HG02970 (cell line): Measurements from ENCODE around the gene C1QC.

Experiments used
- ATAC-seq: cut with Tn5 transposase; IDR thresholded peaks from one replicate; pipeline ENCODE4 v1.9.1; 2021; ENCODE audit warnings: mild to moderate bottlenecking, moderate library complexity, moderate number of reproducible peaks; ENCODE audit not compliant: unreplicated experiment, low FRiP score

Gene C1QC

DNA sequence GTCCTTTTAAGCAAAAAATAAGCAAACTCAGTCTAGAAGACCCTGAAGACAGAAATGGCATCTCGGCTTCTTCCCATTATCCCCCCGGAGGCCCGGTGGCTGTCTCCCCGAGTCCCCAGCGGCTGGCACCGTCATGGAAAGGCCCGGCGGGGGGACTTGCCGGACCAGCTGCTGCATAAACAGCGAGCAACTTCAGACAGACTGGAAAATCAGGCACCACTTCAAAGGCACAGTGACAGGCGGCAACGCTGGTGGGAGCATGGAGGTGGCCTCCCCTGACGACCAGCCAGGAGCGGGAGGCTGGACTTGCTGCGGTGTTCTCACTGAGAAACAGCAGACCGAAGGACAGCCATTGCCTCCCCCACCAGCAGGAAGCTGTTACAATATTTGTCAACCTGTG is 25.4 kb upstream of the C1QC start:
- no peak for ATAC-seq

DNA sequence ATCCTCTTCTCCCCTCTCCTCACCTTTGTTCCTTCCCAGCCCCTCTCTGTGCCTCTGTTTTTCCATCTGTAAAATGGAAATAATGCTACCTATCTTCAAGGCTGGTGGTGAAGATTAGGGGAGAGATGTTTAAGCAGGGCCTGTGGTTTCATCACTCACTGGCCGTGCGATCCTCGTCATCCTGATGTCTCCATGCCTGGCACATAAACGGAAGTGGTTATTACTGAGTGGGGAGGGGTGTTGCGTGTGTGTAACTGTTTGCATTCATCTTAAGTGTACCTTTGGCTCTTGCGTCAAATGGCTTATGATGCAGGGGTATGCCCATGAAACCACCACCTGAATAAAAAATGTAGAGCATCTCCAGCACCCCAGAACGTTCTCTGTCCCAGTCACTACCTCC is 24.2 kb upstream of the C1QC start:
- no peak for ATAC-seq

DNA sequence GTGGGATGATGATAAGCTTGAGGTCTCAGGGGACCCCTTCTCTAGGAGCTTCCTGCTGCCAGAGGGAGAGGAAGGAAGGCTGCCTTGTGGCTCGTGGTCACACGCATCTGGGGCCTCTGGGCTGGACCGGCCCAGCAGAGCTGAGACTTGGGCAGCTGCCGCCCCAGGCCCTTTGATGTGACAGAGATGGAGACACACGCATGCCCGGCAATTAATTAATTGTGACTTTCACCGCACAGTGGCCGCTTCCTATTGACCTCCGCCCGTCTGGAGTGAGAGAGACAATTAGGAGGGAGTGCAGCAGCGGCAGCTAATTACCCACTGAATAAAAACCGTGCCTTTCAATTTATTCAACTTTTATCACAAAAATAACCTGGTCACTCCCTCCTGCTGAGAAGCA is 23.6 kb upstream of the C1QC start:
- no peak for ATAC-seq

DNA sequence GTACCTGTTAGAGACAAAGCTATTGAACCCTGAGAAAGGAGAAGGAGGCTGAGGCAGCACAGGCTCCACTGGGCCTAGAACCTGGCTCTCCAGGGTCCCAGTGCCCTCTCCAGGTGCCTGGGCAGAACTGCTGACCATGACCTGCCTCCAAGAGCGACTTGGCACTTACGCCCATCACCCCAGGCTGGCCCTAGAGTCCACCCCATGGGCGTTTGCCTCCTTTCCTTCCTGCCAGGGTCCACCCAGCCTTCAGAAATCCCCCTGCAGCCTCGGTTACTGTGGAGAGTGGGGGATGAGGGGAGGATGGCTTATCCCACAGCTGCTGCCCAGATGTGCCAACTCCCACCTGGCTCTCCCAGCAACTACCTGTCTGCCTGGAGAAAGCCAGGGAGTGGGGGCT is 21.7 kb upstream of the C1QC start:
- no peak for ATAC-seq

DNA sequence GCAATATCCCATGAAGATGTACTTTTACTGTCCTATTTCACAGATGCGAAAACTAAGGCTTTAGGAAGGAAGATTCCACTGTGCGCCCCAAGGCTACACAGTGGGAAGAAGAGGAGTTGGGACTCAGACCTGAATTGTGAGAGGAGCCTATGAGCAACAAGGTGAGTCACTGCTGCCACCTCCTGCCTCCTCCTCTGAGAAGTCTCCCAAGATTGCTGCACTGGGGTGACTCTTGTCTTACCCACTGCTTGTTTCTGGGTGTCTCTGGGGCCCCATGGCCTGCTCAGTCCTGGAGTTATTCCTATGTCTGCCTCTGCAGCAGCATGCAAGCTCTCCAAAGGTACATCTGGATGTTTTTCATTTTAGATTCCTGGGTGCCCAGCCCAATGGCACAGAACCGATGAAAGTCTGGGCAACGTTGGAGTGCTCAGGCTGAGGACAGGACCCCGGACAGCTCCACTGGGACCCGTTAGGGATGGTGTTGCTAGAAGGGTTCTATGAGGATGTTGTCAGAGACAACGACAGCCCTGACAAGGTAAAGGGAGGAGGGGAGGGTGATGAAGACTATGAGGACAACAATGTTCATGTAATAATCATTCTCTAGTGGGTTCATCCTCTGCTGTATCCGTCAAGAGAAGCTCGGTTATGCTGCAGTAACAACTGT is 18.0 kb upstream of the C1QC start:
- no peak for ATAC-seq

DNA sequence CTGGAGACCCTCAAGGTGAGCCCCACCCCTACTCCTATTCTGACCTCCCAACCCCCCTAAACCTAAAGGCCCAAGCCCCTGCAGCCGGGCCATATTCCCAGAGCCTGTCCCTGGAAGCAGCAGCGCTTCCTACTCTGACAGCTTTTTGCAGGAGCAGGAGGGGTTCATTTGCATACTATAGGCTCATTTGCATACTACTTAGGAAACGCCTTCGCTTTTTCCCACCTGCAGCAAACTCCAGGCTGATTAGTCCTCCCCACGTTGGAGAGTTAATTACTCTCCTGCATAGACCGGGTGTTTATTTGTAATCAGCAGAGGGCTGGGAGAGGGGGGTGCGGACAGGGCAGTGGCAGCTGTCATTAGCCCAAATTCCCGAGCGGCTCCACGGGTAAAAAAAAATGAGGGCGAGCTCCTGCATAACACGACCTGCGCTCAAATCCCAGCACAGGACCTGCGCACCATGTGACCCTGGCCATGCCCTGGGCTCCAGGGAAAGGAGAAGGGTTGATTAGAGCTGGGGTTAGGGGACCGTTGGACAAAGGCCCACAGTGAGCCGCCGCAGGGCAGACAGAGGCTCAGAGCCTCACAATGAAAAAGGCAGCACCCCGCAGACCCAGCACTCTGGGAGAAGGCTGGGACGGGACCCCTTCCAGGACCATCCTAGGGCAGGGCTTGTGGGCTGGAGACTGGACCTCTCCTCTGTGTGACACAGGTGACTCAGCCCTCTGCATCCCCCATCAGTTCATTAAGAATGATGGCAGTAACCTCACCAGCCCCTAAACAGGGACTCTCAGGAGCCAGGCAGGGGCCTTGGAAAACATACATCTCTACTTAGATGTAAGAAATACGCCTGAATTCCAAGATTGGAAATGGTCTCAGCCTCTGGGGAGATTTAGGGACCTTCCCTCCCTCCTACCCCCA is 16.9 kb upstream of the C1QC start:
- ATAC-seq, result no peak

DNA sequence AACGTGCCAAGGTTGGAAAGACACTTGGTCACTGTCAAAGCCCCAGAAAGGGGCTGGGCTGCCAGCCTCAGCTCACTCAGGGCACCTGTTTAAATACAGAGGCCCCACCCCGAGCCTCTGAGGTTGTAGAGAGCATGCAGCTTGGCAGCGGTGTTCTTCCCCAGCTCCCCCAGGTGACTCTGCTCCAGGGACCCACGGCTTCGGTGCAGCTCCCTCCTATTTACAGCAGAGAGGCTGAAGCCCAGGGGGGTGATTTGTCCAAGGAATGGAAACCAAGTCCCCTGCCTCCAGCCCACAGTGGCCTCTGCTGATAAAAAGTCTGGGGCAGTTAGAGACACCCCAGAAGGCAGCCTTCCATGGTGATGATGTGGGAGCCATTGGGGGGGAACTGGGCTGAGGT is 16.1 kb upstream of the C1QC start:
- ATAC-seq, result no peak

DNA sequence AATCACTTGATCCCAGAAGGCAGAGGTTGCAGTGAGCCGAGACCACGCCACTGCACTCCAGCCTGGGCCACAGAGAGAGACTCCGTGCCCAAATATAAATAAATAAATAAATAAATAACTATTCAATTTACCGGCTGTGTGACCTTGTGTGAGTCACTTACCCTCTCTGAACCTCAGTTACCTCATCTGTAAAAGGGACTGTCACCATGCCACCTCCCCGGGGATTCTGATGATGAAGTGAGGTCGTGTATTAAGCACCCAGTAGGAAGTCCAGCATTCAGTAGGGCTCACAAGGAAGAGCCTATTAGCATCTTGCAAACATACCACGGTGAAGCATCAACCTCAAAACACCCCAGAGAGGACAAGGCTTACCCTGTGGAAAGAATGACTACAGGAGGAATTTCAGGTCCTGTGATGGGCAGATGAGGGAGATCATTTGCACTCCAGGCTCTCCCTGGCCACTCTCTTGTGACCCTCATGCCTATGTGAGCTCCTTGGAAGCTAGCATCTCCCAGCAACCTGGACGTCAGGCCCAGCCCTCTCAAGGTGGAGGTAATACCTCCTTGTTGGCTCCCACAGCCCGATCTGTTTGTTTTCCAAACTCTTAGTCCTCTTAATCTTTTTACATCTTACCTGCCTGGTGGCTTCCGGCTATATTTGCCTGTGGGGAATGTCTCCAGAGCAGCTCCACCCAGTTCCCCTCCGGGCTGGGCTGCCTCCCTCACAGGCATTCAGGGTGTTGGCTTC is 14.6 kb upstream of the C1QC start:
- no peak for ATAC-seq

DNA sequence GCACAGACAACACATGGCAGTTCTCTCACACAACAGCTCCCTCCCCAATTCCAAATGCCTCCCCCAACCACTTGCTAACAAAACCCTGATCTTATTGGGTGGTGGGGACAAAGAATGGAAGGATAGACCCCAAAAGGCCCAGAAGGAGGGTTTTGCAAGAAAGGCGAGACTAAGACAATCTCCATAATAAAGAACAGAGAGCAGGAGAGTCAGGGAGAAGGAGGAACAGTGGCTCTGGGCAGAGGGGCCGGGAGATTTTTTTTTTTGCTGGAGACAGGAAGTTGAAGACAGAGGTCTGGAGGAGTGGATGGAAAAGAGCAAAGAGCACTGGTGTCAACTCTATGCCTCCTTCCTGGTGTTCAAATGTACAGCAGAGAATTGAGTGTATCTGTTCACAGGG is 13.5 kb upstream of the C1QC start:
- ATAC-seq, result no peak

DNA sequence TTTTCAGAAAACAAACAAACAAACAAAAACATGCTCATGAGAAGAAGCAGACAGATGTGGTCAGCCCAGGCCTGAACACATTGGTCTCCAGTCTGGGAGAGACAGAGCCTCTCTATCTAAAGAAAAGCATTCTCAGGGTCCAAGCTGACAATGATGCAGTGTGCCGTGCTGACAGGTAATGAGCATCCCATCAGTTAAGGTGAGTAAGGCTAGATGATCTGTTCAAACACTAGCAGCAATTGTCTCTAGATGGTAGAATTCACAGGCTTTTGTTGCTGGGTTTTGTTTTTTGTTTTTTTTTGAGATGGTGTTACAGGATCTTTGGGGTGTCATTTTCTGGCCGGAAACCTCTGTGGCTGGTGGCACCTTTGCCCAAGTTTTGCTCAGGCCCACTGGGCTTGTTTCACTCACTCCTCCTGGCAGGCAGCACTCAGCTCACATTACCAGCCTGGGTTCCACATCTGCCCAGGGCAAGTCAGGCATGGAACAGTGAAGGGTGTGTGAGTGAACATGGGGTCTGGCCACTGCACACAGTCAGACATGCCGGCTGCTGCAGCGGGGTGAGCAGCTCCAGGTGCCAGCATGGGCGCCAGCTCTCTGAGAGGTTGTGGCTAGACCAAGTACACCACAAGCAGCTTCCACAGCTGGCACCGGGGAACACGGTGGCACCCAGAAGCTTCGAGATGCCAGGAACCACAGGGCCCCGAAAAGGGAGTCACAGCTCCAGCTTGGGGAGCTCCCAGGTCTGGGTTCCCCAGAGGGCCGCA is 9.6 kb upstream of the C1QC start:
- ATAC-seq, result no peak

DNA sequence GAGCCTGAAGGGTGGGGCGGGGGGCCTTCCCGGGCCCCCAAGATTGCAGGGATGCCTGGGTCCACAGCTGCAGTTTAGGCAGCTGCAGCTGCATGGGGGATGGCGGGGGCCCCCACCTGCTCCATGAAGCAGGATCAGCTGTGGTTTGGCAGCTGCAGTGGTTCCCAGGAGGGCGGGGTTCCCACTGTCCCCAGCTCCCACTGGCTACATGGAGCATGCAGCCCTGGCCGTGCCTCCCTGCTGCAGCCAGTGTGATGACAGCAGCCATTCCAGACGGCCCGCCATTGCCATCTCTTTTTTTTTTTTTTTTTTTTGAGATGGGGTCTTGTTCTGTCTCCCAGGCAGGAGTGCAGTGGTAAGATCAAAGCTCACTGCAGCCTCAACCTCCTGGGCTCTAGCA is 8.0 kb upstream of the C1QC start:
- ATAC-seq, result no peak

DNA sequence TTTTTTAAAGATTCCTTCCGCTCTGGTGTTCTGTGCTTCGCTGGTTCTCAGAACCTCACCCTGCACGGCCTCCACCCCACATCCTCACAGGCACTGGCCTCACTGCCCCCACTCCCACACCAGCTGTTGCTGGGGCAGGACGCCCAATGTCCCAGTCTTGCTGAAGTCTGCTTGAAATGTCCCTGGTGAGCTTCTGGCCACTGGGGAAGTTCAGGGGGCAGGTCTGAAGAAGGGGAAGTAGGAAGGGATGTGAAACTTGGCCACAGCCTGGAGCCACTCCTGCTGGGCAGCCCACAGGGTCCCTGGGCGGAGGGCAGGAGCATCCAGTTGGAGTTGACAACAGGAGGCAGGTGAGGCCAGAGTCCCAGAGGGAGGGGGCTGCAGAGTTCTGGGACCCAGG is 7.1 kb upstream of the C1QC start, which contains the start of gene C1QA:
Gene C1QA, plus strand, starts transcription at position 276 of the 400 bp plus-strand sequence. CDS start 989 bp downstream, outside the sequence.
- ATAC-seq, result no peak

DNA sequence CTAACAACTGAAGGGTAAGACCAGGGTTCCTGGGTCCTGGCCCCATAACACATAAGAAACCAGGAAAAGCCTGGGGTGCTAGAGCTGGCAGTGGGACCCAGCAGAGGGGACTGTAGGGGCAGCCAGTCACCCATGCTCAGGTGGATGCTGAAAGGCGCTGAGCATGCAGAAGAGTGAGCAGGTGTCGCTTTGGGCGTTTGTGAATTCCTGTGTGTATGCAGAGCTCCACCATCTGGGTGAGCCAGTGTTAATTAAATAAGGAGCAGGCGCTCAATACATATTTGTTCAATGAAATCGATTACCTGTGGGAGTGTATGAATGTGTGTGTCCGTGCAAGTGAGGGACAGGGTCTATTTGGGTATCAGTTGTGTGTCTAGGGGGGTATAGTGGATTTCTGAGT is 6.5 kb upstream of the C1QC start:
- ATAC-seq, result no peak

DNA sequence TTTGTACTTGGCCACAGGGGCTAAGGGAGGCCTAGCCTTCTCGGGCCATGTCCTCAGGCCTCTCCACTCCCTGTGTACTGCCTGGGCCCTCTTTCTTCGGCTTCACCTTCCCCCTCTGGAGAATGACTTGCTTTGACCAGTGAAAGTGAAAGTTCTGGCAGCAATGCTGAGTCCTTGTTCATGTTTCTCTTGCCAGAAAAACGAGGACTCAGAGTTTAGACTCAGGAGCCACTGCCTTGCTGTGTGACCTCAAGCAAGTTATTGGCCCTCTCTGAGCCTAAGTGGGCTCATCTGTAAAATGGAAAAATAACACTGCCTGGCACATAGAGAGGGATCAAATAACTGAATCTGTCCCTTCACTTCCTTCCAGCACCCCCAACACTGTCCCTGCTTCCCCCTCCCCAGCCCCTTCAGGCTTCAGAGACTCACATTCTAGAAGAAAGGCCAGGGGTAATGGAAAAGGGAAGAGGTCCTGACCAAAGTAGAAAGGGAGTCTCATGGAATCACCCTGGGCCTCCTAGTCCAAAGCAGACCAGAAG is 5.5 kb upstream of the C1QC start:
- no peak for ATAC-seq

DNA sequence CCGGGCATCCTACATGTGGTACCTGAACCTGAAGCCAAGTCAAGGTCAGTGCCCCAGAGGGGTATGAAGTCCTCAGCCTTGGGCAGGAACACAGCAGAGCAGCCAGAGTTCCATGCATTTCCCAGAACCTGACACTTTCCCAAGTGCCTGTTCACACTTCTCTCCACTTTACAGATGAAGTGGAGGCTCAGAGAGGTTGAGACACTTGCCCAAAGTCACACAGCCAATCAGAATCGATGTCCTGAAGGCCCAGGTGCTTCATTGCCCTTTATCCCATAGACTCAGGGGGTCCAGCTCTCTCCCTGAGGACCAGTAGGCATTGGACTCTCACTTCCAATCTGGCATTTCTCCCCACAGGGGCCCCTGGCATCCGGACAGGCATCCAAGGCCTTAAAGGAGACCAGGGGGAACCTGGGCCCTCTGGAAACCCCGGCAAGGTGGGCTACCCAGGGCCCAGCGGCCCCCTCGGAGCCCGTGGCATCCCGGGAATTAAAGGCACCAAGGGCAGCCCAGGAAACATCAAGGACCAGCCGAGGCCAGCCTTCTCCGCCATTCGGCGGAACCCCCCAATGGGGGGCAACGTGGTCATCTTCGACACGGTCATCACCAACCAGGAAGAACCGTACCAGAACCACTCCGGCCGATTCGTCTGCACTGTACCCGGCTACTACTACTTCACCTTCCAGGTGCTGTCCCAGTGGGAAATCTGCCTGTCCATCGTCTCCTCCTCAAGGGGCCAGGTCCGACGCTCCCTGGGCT is 4.8 kb upstream of the C1QC start:
- ATAC-seq, result no peak

DNA sequence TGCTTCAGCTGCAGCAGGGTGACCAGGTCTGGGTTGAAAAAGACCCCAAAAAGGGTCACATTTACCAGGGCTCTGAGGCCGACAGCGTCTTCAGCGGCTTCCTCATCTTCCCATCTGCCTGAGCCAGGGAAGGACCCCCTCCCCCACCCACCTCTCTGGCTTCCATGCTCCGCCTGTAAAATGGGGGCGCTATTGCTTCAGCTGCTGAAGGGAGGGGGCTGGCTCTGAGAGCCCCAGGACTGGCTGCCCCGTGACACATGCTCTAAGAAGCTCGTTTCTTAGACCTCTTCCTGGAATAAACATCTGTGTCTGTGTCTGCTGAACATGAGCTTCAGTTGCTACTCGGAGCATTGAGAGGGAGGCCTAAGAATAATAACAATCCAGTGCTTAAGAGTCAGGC is 4.1 kb upstream of the C1QC start:
- ATAC-seq, result no peak

DNA sequence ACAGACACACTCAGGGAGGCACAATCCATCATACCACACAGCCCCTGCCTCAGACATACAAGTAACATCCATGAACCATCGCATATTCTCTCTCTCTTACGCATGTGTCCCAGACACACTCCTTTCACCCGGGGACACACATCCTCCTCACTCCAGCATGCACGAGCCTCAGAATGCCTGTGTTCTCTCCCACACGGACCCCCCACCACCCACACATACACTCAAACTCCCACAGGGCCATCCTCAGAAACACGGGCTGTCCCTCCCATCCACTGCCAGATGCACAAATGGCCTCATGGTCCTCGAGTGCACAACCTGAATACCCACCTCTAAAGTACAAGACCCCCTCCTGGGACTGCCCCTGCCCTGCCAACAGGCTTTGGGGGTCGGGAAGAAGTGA is 2.2 kb upstream of the C1QC start:
- ATAC-seq, result no peak

DNA sequence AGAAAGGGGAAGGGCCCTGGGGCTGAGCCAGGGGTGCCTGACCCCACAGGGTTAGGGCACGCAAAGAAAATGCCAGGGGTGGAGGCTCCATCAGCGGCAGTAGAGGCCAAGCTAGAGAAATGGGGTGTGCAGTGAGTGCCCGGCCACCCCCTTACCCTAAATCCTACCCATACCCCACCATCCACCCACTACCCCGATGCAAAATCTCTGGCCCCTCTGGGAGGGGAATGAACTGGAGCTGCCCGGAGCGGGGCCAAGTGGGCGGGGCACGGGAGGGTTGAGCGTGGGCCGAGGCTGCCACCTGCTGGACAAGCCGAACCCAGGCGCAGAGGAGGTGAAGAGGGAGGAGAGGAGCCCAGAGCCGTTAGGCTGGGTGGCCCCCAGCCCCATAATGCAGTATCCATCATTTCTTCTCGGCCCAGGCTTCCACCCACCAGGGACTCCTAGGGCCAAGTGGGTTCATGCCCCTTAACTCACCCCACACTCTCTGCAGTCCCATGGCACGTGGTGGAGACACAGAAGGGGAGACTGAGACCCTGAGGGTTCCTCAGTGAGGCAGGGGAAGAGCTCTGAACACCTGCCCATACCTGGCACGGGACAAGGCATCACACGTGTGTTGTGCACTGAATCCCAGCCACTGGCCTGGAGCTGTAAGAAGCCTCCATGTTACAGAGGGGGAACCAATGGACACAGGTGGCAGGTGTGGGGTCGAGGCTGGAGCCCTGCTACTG is 1.4 kb upstream of the C1QC start:
- ATAC-seq, result no peak

DNA sequence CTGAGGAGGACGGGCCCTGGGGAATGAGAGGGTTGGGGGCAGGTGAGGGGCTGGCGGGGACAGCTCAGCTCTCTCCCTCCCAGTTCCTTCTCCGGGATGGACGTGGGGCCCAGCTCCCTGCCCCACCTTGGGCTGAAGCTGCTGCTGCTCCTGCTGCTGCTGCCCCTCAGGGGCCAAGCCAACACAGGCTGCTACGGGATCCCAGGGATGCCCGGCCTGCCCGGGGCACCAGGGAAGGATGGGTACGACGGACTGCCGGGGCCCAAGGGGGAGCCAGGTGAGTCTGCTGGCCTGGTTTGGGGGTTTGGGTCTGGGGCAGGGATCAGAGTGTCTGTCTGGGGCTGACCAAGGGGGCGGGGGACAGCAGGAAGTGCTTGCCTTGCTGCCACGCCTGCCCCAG is 495 bp downstream of the C1QC start:
- no peak for ATAC-seq
